IMR-90 (cell line): ENCODE data around the gene JMY. TPM values are rescaled to one million over a fixed set of nuclear protein-coding genes. Genes with fewer than 3 reads are reported as not detected.
A peak's percentile ranks its signal among the peaks of the same experiment; 100 is the strongest.

Source experiments
- ATAC-seq: fragments of 200-7000 bp; cut with Tn5 transposase; 2 replicates; pipeline ENCODE4 v1.9.1; 2020; ENCODE audit warnings: low read depth, mild to moderate bottlenecking, moderate library complexity
- BruUV-seq: library from RNA; stranded (reverse); fragments of 400-500 nt; replicated peaks from 2 replicates; lab custom pipeline; 2021; lab: Mats Ljungman, UMichigan
- CTCF ChIA-PET: fragments of 300-600 bp; formaldehyde crosslinking; extraction: SDS; loops from one replicate; lab custom pipeline; 2021; ENCODE audit warnings: antibody characterized with exemption; lab: Yijun Ruan, JAX
- POLR2A ChIA-PET: fragments of 300-600 bp; sonication (Branson Sonifier 250); formaldehyde crosslinking; loops from one replicate; lab custom pipeline; 2022; ENCODE audit warnings: antibody characterized with exemption; ENCODE audit not compliant: unreplicated experiment; lab: Charles Lee
- DNase-seq: peaks from one replicate; pipeline ENCODE4 v3.0.0; 2013
- H2AFZ ChIP-seq: replicated peaks from 2 replicates; pipeline ENCODE3; 2013; ENCODE audit warnings: low read length, mild to moderate bottlenecking; ENCODE audit not compliant: poor library complexity
- H2AK5ac ChIP-seq: 2 replicates; pipeline ENCODE4 v1.6.1; 2013; ENCODE audit warnings: low read depth, low read length, inconsistent platforms
- H2AK9ac ChIP-seq: replicated peaks from 2 replicates; pipeline ENCODE3; 2013; ENCODE audit warnings: mild to moderate bottlenecking, low read depth, low read length, moderate library complexity; ENCODE audit not compliant: poor library complexity
- H2BK120ac ChIP-seq: 2 replicates; pipeline ENCODE4 v1.6.1; 2013; ENCODE audit warnings: low read depth, low read length, inconsistent platforms
- H2BK15ac ChIP-seq: 3 replicates; pipeline ENCODE4 v1.6.1; 2013; ENCODE audit warnings: low read depth, low read length, inconsistent platforms
- H2BK20ac ChIP-seq: 2 replicates; pipeline ENCODE4 v1.6.1; 2013; ENCODE audit warnings: low read depth, mild to moderate bottlenecking, inconsistent platforms, low read length, moderate library complexity
- H2BK5ac ChIP-seq: 2 replicates; pipeline ENCODE4 v1.6.1; 2013; ENCODE audit warnings: mild to moderate bottlenecking, low read depth, low read length, inconsistent platforms; ENCODE audit not compliant: poor library complexity, severe bottlenecking
- H3K14ac ChIP-seq: replicated peaks from 2 replicates; pipeline ENCODE4 v1.6.1; 2013; ENCODE audit warnings: low read depth, low read length, inconsistent platforms
- H3K18ac ChIP-seq: 2 replicates; pipeline ENCODE4 v1.6.1; 2013; ENCODE audit warnings: low read depth, low read length, control low read depth
- H3K23ac ChIP-seq: 2 replicates; pipeline ENCODE4 v1.6.1; 2013; ENCODE audit warnings: low read depth, low read length, inconsistent platforms
- H3K27ac ChIP-seq: 2 replicates; pipeline ENCODE4 v1.5.1; 2013; ENCODE audit warnings: mild to moderate bottlenecking, control low read depth, low read length; ENCODE audit not compliant: insufficient read depth
- H3K27me3 ChIP-seq: 2 replicates; pipeline ENCODE4 v1.6.1; 2013; ENCODE audit warnings: low read length; ENCODE audit not compliant: control insufficient read depth, insufficient read depth
- H3K36me3 ChIP-seq: 2 replicates; pipeline ENCODE4 v1.6.1; 2013; ENCODE audit warnings: low read length, mixed read lengths; ENCODE audit not compliant: control insufficient read depth, insufficient read depth
- H3K4ac ChIP-seq: 2 replicates; pipeline ENCODE4 v1.6.1; 2013; ENCODE audit warnings: low read depth, low read length, inconsistent platforms
- H3K4me1 ChIP-seq: 2 replicates; pipeline ENCODE4 v1.6.1; 2013; ENCODE audit warnings: low read length, mixed read lengths; ENCODE audit not compliant: control insufficient read depth, insufficient read depth
- H3K4me2 ChIP-seq: 2 replicates; pipeline ENCODE4 v1.6.1; 2013; ENCODE audit warnings: low read depth, mild to moderate bottlenecking, control low read depth, low read length, moderate library complexity
- H3K4me3 ChIP-seq: 2 replicates; pipeline ENCODE4 v1.5.1; 2013; ENCODE audit warnings: low read depth, mild to moderate bottlenecking, control low read depth, low read length, moderate library complexity; ENCODE audit not compliant: insufficient read depth
- H3K56ac ChIP-seq: 2 replicates; pipeline ENCODE4 v1.6.1; 2013; ENCODE audit warnings: low read length, inconsistent platforms; ENCODE audit not compliant: insufficient read depth; ENCODE audit errors: extremely low read depth
- H3K79me1 ChIP-seq, 2 experiments: 2 replicates each; pipeline ENCODE4 v1.6.1; 2013; ENCODE audit warnings: low read length in 2 of 2, inconsistent platforms in 1 of 2, low read depth in 1 of 2
- H3K9ac ChIP-seq: 2 replicates; pipeline ENCODE4 v1.6.1; 2013; ENCODE audit warnings: low read depth, low read length, control low read depth
- H3K9me1 ChIP-seq: 2 replicates; pipeline ENCODE4 v1.6.1; 2013; ENCODE audit warnings: low read length, inconsistent platforms; ENCODE audit not compliant: insufficient read depth
- H3K9me3 ChIP-seq: 2 replicates; pipeline ENCODE4 v1.6.1; 2013; ENCODE audit warnings: low read length; ENCODE audit not compliant: control insufficient read depth, insufficient read depth
- H4K20me1 ChIP-seq: 2 replicates; pipeline ENCODE4 v1.6.1; 2013; ENCODE audit warnings: low read length, inconsistent platforms; ENCODE audit not compliant: insufficient read depth
- H4K5ac ChIP-seq: 2 replicates; pipeline ENCODE4 v1.6.1; 2013; ENCODE audit warnings: mild to moderate bottlenecking, low read depth, low read length, control low read depth
- H4K8ac ChIP-seq, 2 experiments: 2 replicates each; pipeline ENCODE4 v1.6.1; 2013; ENCODE audit warnings: low read depth in 2 of 2, low read length in 2 of 2, control low read depth in 1 of 2, inconsistent platforms in 1 of 2
- H4K91ac ChIP-seq: 2 replicates; pipeline ENCODE4 v1.6.1; 2013; ENCODE audit warnings: low read depth, low read length, inconsistent platforms; ENCODE audit not compliant: insufficient read depth
- CEBPB ChIP-seq: IDR thresholded peaks from 2 replicates; pipeline ENCODE4 v1.6.1; 2012; ENCODE audit warnings: low read depth, low read length, improper control_type of control experiment
- CHD1 ChIP-seq: IDR thresholded peaks from 2 replicates; pipeline ENCODE4 v1.6.1; 2012; ENCODE audit warnings: low read depth, low read length, improper control_type of control experiment
- WGBS, 2 experiments: methylation state at CpG; one replicate each; pipeline versions ENCODE4 v1.1.5 to v1.1.7; 2013; ENCODE audit warnings: missing lambda C conversion rate in 2 of 2; ENCODE audit not compliant: insufficient read length in 1 of 2; ENCODE audit errors: extremely low coverage in 2 of 2; 5-methylcytosine and 5-hydroxymethylcytosine counted together
- dilution Hi-C: fragments of 300-500 bp; cut with HindIII; formaldehyde crosslinking; loops from one replicate; pipeline ENCODE4 v1.14.3; 2018; ENCODE audit warnings: low sequenced_read_pairs; ENCODE audit not compliant: unreplicated experiment
- in situ Hi-C: fragments of 300-500 bp; cut with MboI; formaldehyde crosslinking; loops from 3 replicates; pipeline ENCODE4 v1.14.3; 2019; ENCODE audit warnings: low sequenced_read_pairs, inconsistent platforms, mixed read lengths
- intact Hi-C: fragments of 100-400 bp; cut with micrococcal nuclease; formaldehyde crosslinking; loops from 2 replicates; pipeline ENCODE4 v1.10.0; 2022
- polyA plus RNA-seq, 3 experiments: library from polyadenylated mRNA; depleted of rRNA; stranded (reverse); fragments of >200 nt; gene quantifications; 2 replicates each; pipeline ENCODE4 v1.2.3, GENCODE V29; 2012; ENCODE audit warnings: low replicate concordance in 1 of 3
- total RNA-seq: library from RNA; depleted of rRNA; stranded (reverse); fragments of >200 nt; gene quantifications from 2 replicates; pipeline ENCODE4 v1.2.3, GENCODE V29; 2012

The JMY gene
- total and polyA plus RNA-seq, 2 of the 4 experiments (the other 2 are of a cell fraction), result 1.7 to 3.2 TPM

DNA sequence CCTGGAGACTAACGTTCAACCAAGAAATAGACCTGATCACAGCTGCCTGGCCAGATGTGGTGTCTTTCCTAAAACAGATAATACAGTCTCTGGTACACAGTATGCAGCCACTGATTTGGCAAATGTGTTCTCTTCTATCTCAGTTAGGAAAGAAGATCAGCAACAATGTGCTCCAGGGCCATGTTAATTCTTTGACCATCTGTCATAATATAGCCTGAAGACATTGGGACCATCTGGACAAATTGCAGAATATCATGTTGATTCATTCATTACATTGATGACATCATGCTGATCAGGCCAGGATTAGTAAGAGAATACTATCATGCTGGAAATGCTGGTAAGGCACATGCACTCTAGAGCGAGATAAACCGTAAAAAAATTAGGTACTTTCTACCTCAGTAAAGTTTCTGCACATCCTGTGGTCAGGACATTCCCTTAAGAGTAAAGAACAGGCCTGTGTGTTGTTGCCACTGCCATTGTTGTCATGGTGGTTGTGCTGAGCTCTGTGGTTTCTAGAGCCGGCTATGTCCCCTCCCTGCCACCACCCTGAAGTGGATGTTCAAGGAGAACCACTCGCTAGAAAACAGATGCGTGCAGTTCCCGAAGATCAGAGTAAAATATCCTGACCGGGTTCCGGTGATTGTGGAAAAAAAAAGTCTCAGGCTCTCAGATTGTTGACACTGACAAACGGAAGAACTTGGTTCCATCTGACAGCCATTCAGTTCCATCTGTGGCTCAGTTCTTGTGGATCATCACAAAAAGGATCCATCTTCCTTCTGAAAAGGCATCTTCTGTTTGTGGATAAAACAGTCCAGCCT is 6.4 kb upstream of the JMY start:
- Histone ChIP-seq H2AFZ (no peak overlapping the region), H3K23ac (no peak overlapping the region), H4K8ac (no peak overlapping the region), H3K4ac (no peak overlapping the region), H3K4me2 (no peak overlapping the region), H3K9ac (no peak overlapping the region), H2BK20ac (no peak overlapping the region), H3K9me3 (no peaks in the 10 kb centered on the region), H3K4me3 (no peak overlapping the region), H2AK5ac (no peak overlapping the region), H3K79me1 (no peaks in the 10 kb centered on the region), H3K4me1 (peaks cover 2% of the 10 kb centered on the region), H4K91ac (no peak overlapping the region), H3K18ac (no peak overlapping the region), H4K20me1 (no peaks in the 10 kb centered on the region), H3K27ac (no peak overlapping the region), H4K5ac (no peak overlapping the region), H3K36me3 (no peaks in the 10 kb centered on the region), H2BK15ac (no peak overlapping the region), H2AK9ac (no peak overlapping the region), H3K27me3 (no peaks in the 10 kb centered on the region), H3K56ac (no peak overlapping the region), H3K9me1 (no peaks in the 10 kb centered on the region), H2BK120ac (no peak overlapping the region), H3K14ac (no peak overlapping the region), H2BK5ac (no peak overlapping the region)
- 90% methylated on average over 4 of the region's 10 CpGs; no CpG with 5 or more reads in 1 of the 2 experiments for WGBS, 2 experiments
- dilution Hi-C loops (no loop called here), intact Hi-C loops (loop anchor here (10.0 kb wide), 2 partner anchors 625 to 1455 kb away; partner anchors contain the start of gene TBCA), in situ Hi-C loops (no loop called here)
- POLR2A ChIA-PET, result no interaction called here
- DNase-seq (peak; percentile 81), ATAC-seq (0 out of 2 replicates have a peak, but pooled peaks have one; percentile 8)
- CTCF ChIA-PET, result no interaction called here
- BruUV-seq, result no TSS peak
- TF ChIP-seq CHD1 (no peak), CEBPB (peak; percentile 24)
